Left cardiac atrium (tissue), 4 donors: Measurements from ENCODE around the gene FOXR2. TPM values are rescaled to one million over a fixed set of nuclear protein-coding genes. Genes with fewer than 3 reads are reported as not detected.

ENCODE experiments used
- ATAC-seq, 2 donors: fragments of 200-7000 bp; cut with Tn5 transposase; one replicate each; pipeline ENCODE4 v1.9.1; 2020; ENCODE audit warnings: mild to moderate bottlenecking in 2 of 2, moderate library complexity in 2 of 2
- DNase-seq: peaks from one replicate; pipeline ENCODE4 v3.0.0-alpha.2; 2020
- intact Hi-C, 2 donors: fragments of 100-400 bp; cut with DNase I; formaldehyde crosslinking; loops; one replicate each; pipeline versions ENCODE4 v1.14.1 to v1.15.1; 2022 to 2023
- long read RNA-seq: library from polyadenylated mRNA; unstranded; transcript quantifications from one replicate; pipeline ENCODE4 v2.0.0, GENCODE V29; 2021
- total RNA-seq, 2 donors: library from RNA; stranded (reverse); fragmentation: NEBNext Ultra II Directional; extraction: Animal tissue kit (Norgen Biotek cat#: 25700); gene quantifications; one replicate each; pipeline ENCODE4 v1.2.1, GENCODE V29; 2021
- donor health status: DM: no; HTN: yes; CAD: no.
- donor health status: DM: no; HTN: yes; CAD: no; lungs with severe emphysema.
- donor health status: DM: yes; HTN: yes; CAD: no.
- donor health status: Dilated cardiomyopathy.

Gene FOXR2, protein sequence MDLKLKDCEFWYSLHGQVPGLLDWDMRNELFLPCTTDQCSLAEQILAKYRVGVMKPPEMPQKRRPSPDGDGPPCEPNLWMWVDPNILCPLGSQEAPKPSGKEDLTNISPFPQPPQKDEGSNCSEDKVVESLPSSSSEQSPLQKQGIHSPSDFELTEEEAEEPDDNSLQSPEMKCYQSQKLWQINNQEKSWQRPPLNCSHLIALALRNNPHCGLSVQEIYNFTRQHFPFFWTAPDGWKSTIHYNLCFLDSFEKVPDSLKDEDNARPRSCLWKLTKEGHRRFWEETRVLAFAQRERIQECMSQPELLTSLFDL
- total RNA-seq = not detected
- long read RNA-seq = 0 reads

DNA sequence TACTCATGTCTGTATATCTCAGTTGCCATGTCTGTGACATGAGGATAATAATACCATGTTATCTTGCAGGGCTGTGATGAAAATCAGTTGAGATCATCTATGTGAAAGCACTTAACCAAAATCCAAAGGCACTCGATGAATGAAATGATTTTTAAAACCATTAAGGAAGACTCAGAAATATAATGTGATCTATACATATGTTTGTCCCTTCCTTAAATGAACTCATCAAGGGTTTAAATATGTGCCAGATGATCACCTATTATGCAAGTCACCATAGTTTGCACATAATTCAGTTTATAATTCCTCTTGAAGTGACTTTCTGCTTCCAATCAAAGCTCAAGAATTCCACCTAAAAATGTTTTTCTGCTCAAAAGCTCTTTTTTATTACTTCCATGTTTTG lies at the start of gene FOXR2:
Gene FOXR2 (plus strand): TSS at position 301 of the 400 bp plus-strand sequence. CDS start 312 bp downstream, outside the sequence.
- DNase-seq (no peak), ATAC-seq (no peak)
- intact Hi-C loops = no loop called here

DNA sequence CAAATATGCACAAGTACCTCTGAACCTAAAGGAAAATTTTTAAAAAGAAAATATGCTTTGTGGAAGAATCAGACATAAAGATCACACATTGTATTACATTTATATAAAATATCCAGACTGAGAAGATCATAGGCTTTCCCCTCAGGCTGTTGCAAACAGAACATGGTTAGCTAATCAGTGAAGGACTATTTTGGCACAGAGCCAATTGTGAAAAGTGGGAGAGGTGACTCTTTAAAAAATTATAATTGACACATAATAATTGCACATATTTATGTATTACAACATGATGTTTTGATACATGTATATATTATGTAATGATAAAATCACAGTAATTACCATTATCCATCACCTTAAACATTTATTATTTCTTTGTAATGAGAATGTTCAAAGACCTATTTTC lies 44.1 kb upstream of the FOXR2 start:
- DNase-seq (no peak), ATAC-seq (no peak)
- intact Hi-C loops = no loop called here

DNA sequence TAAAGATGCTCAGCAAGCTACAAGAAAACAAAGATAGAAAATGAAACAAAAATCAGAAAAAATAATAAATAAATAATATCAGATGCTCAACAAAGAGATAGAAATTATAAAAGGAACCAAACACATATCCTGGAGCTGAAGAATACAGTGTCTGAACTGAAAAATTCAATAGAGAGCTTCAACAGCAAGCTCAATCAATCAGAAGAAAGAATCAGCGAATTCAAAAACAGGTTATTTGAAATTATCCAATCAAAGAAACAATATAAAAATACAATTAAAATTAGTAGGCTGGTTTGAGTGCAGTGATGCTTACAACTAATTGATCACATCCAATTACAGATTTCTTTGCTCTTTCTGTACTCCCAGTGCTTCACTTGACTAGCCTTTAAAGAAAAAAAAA lies 40.8 kb upstream of the FOXR2 start:
- no peak for ATAC-seq
- intact Hi-C loops = no loop called here
- no peak for DNase-seq

DNA sequence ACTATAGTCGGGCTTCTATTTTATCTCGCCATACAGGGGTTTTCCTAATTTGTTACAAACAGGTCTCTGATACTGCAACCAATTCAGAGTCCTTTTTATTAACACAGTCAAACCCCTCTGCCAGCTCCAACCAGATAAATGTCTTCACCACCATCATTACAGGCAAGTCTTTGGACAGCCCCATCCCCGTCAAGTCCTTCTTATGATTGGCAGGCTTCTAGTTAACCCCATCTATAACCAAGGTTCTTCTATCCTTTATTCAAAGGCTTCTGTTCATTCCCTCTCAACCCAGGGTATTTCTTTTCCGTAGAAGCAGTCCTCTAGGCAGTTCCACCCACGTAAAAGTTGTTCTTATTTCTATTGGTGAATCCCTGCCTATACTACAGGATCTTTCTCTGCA lies 29.9 kb upstream of the FOXR2 start:
- intact Hi-C loops = no loop called here
- ATAC-seq = no peak
- DNase-seq = no peak

DNA sequence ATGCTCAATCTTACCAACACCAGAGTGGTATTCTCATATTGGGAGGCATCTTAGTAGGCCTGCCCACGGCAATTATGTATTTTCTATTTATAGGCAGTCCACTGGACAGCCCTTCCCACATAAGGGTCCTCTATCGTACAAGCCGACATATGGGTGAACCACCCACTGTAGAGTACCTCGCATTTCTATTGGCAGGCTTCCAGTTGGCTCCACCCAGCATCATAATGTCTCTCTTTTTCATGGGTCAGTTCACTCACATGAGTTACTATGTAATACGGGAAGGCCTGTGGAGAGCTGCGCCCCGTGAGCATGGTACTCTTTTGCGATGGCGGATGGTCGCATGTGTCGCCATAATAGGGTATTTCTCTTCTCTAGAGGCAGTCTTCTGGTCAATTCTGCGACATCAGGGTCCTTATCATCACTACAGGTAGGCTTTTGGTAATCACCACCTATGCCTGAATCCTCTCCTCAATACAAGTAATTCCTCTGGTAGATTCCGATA lies 29.4 kb upstream of the FOXR2 start:
- intact Hi-C loops = no loop called here
- no peak for ATAC-seq
- no peak for DNase-seq

DNA sequence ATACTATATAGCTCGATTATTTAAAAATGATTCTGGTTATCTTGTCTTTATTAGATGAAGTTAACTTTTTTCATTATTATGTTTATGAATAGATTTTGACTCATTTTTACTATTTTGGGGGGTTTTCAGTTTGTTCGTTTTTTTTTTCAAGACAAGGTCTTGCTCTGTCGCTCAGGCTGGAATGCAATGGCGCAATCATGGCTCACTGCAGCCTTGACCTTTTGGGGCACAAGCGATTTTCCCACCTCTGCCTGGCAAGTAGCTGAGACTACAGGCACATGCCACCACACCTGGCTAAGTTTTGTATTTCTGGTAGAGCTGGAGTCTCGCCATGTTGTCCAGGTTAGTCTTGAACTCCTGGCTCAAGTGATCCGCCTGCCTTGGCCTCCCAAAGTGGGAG lies 24.9 kb upstream of the FOXR2 start:
- no peak for DNase-seq
- intact Hi-C loops = no loop called here
- no peak for ATAC-seq

DNA sequence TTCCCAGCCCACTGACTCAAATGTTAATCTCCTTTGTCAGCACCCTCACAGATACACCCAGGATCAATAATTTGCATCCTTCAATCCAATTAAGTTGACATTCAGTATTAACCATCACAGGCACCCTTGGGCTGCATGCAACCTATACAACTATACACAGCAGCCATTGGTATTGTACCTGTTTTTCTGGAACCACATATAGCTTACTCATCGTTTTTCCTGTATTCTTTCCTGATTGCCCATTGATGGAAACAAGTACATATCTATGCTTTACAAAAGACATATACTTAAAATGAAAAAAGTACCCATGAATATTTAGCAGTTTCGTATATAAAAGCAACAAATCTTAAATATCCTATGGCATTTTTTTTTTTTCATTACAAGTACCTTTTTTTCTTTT lies 3.7 kb upstream of the FOXR2 start:
- ATAC-seq (no peak), DNase-seq (no peak)
- intact Hi-C loops = no loop called here

DNA sequence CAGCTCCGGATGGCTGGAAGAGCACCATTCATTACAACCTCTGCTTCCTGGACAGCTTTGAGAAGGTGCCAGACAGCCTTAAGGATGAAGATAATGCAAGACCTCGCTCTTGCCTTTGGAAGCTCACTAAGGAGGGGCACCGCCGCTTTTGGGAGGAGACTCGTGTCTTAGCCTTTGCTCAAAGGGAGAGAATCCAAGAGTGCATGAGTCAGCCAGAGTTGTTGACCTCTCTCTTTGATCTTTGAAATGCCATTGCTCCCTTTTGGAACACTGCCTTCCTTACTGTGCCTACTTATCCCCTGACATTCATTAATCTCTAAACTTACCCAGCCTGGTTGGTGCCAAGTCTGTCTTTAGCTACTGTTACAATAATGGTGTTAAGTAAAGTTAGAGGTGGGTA lies 1.2 kb downstream of the FOXR2 start:
- ATAC-seq = no peak
- intact Hi-C loops = no loop called here

DNA sequence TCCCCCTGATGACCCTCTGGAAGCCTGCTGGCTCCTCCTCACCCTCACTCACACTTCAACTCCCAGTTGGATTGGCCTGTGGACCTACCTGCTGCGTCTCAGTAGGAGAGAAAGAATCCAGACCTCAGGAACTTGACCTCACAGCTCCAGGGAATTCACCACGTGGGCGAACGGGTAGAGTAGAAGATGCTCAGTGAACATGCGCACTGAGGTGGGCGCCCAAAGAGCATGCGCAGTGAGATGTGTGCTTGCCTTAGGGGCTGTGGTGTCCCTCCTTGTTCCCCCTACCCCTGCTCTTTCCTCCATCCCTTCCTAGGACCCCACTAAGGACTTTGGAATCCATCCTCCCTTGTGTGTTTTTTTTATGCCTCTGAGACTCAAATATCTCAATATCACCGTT lies 12.9 kb downstream of the FOXR2 start:
- ATAC-seq (no peak), DNase-seq (no peak)
- intact Hi-C loops = no loop called here

More for the DNA sequence above, 1.2 kb downstream of the FOXR2 start:
- no peak for DNase-seq

DNA sequence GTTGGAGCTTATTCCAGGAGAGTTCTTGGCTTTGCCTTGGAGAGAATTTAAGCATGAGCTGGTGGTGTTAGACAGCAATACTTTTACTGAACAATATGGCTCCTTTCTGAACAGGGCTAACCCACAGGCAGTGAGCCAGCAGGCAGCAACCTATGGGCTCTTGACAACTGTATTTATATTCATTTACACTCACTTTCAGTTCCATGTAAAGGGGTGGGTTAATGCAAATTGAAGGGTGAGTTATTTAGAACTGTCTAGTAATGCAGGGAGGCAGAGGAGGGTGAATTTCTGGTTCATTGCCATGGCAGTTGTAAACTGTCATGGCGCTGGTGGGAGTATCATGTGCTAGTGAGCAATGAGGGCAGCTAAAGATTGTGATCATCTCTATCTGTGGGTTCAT lies 15.7 kb downstream of the FOXR2 start:
- DNase-seq = no peak
- intact Hi-C loops = no loop called here
- no peak for ATAC-seq

DNA sequence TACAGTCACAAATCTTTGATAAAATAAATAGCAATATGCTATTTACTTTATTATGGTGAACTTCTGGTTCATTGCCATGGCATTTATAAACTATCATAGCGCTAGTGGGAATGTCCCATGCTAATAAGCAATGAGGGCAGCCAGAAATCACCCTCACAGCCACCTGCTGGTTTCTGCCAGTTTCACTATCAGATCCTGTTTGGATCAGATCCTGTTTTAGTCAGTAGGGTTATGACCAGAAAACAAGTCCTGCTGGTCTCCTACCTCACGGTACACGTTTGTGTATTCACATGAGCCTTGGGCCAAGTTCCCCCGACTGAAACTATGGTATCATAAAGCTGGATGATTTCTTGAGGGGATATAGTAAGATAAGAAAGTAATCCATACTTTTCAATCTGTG lies 17.7 kb downstream of the FOXR2 start:
- DNase-seq = no peak
- intact Hi-C loops = no loop called here
- ATAC-seq = no peak

DNA sequence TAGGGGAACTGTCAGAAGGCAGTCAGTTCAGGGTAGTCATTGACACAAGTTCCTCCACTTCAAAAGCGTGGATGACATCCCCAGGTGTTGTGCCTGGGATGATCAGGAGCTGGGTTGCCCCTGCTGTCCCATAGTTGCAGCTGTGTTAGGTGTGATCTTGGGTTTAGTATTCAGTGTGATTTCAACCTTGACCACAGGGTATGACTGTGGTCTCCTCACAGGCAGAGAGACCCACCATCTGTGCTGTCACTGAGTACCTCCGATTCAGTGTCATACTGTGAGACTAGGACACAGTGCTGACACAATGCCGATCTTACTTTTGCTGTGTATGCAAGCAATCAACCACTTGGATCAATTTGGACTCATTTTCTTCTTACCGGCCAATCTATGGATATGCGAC lies 25.2 kb downstream of the FOXR2 start:
- no peak for DNase-seq
- ATAC-seq = no peak
- intact Hi-C loops = no loop called here

DNA sequence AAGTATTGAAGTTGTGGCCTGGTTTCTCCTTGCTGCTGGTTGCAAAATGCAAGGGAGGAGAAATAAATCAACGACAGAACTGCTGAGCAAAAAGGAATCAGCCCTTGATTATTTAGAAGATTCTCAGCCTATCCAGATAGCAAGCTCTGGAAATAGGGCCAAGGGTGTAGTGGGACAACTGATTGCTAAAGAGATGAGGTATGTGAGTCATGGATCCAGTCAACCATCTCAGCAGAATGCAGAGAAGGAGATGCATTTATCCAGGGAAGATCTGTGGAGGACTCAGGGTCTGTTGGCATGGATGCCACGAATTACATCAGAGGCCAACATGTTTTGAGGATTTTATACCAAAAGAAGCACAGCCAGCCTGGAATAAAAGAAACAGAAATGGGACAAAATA lies 36.7 kb downstream of the FOXR2 start:
- no peak for ATAC-seq
- intact Hi-C loops = no loop called here
- no peak for DNase-seq

DNA sequence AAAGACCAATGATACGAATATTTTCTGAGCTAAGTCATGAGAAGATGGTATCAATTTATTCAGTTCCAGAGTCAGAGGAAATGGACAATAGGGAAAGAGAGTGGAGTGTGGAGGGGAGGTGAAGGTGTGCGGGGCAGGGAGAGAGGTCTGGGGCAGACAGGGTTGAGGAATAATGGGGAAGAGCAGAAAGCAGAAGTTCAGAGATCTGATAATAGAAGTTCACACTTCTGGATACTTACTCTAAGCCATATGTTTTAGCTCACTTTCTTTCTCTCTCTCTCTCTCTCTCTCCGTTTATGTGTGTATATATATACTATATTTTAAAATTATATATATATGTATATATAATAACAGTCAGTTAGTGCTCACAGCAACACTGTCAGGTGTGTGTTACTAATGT lies 40.4 kb downstream of the FOXR2 start:
- ATAC-seq (no peak), DNase-seq (no peak)
- intact Hi-C loops = no loop called here

DNA sequence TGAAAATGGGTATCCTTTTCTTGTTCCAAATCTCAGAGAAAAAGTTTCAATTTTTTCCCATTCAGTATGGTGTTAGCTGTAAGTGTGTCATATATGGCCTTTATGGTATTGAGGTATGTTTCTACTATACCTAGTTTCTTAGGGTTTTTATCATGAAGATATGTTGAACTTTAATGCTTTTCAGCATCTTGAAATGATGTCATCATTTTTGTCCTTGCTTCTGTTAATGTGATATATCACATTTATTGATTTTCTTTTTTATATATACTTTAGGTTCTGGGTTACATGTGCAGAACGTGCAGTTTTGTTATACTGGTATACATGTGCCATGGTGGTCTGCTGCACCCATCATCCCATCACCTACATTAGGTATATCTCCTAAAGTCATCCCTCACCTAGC lies 44.9 kb downstream of the FOXR2 start:
- no peak for DNase-seq
- intact Hi-C loops = no loop called here

More for the DNA sequence above, 44.9 kb downstream of the FOXR2 start:
- ATAC-seq = no peak

Other genes starting within 250 kb of the FOXR2 start
- 10 to 100 TPM; 18.8 to 25.6 TPM for gene MAGEH1, start 171.3 kb upstream of the FOXR2 start, total RNA-seq
- gene USP51, start 133.6 kb upstream of the FOXR2 start, total RNA-seq = 1 to 10 TPM; 2.4 to 3.5 TPM
- 10 to 100 TPM in 1 of 2 donors, 1 to 10 TPM in 1; 9.5 to 15.8 TPM for gene RRAGB, start 94.3 kb downstream of the FOXR2 start, total RNA-seq